ENCODE results near the gene IFT20. TPM values are rescaled to one million over a fixed set of nuclear protein-coding genes. Genes with fewer than 3 reads are reported as not detected.

Gene IFT20
- total and polyA plus RNA-seq, 10 of the 15 experiments (the other 5 are each of a cell fraction or from before 2014, with no cell fraction given): 9.4 to 38.2 (median 19.1) TPM

DNA sequence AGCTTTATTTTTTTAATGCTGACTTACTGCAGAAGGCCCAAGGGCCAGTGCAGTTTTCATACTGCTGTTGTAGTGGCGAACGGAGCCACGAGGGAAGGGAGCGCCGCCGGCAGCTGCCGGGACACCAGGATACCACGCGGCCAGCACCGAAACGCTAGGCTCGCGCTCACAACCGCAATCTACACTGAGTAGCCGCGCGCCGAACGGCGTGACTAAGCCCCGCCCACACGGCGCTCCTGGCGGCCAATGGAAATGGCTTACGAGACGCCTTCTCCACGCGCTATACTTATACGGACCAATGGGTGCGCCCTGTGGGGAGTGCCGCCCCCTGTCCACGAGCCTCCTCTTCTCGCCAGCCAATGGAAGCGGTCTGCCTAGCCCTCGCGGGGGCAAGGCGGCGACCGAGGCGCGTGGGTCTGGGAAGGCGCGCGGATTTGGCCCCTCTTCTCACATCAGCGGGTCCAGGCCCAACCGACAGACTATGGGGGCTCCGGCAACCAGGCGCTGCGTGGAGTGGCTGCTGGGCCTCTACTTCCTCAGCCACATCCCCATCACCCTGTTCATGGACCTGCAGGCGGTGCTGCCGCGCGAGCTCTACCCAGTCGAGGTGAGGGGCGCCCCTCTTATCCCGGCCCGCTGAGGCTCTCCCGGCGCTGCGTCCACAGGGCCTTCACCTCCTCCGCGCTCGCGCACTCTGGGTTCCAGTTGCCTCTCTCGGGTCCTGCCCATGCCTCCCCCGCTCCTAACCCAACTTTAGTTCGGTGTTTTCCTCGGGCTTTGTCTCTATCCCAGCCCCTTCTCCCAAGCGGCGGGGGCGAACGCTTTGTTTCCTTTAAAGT is 16.3 kb downstream of the IFT20 start, which contains the start of gene TMEM97 (continued):
- TF ChIP-seq FOXM1 (IDR thresholded peaks at IDR 0.05; ENCODE audit: low read depth, low read length) (no peak), RELA (IDR thresholded peaks at IDR 0.05; ENCODE audit: borderline replicate concordance, partially characterized antibody) (no peak), PAX5 (IDR thresholded peaks at IDR 0.05; ENCODE audit: borderline replicate concordance, low read depth, low read length) (no peak), MTA2 (IDR thresholded peaks at IDR 0.05; ENCODE audit: low read depth) (no peak), SRF (IDR thresholded peaks at IDR 0.05; ENCODE audit: low read depth in 2 of 2, low read length in 2 of 2) (no peak), SREBF2 (IDR thresholded peaks at IDR 0.05; ENCODE audit: low read length) (peak; percentile 33; the same call in 1 of the 2 replicates), POLR2A (IDR thresholded peaks at IDR 0.05; ENCODE audit: low read depth, low read length) (peak; percentile 83), MYC (IDR thresholded peaks at IDR 0.05; ENCODE audit: insufficient read depth, insufficient read length, insufficient replicate concordance, low read length, severe bottlenecking) (peak; percentile 20), FOS (IDR thresholded peaks at IDR 0.05; ENCODE audit: borderline replicate concordance, extremely low read depth, insufficient read length) (peak; percentile 47), HCFC1 (IDR thresholded peaks at IDR 0.05; ENCODE audit: low read length) (no peak)
- TF ChIP-seq, protein P1, sequence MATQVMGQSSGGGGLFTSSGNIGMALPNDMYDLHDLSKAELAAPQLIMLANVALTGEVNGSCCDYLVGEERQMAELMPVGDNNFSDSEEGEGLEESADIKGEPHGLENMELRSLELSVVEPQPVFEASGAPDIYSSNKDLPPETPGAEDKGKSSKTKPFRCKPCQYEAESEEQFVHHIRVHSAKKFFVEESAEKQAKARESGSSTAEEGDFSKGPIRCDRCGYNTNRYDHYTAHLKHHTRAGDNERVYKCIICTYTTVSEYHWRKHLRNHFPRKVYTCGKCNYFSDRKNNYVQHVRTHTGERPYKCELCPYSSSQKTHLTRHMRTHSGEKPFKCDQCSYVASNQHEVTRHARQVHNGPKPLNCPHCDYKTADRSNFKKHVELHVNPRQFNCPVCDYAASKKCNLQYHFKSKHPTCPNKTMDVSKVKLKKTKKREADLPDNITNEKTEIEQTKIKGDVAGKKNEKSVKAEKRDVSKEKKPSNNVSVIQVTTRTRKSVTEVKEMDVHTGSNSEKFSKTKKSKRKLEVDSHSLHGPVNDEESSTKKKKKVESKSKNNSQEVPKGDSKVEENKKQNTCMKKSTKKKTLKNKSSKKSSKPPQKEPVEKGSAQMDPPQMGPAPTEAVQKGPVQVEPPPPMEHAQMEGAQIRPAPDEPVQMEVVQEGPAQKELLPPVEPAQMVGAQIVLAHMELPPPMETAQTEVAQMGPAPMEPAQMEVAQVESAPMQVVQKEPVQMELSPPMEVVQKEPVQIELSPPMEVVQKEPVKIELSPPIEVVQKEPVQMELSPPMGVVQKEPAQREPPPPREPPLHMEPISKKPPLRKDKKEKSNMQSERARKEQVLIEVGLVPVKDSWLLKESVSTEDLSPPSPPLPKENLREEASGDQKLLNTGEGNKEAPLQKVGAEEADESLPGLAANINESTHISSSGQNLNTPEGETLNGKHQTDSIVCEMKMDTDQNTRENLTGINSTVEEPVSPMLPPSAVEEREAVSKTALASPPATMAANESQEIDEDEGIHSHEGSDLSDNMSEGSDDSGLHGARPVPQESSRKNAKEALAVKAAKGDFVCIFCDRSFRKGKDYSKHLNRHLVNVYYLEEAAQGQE (IDR thresholded peaks at IDR 0.05; ENCODE audit: low read depth, low read length): no peak
- TF ChIP-seq, protein P2, sequence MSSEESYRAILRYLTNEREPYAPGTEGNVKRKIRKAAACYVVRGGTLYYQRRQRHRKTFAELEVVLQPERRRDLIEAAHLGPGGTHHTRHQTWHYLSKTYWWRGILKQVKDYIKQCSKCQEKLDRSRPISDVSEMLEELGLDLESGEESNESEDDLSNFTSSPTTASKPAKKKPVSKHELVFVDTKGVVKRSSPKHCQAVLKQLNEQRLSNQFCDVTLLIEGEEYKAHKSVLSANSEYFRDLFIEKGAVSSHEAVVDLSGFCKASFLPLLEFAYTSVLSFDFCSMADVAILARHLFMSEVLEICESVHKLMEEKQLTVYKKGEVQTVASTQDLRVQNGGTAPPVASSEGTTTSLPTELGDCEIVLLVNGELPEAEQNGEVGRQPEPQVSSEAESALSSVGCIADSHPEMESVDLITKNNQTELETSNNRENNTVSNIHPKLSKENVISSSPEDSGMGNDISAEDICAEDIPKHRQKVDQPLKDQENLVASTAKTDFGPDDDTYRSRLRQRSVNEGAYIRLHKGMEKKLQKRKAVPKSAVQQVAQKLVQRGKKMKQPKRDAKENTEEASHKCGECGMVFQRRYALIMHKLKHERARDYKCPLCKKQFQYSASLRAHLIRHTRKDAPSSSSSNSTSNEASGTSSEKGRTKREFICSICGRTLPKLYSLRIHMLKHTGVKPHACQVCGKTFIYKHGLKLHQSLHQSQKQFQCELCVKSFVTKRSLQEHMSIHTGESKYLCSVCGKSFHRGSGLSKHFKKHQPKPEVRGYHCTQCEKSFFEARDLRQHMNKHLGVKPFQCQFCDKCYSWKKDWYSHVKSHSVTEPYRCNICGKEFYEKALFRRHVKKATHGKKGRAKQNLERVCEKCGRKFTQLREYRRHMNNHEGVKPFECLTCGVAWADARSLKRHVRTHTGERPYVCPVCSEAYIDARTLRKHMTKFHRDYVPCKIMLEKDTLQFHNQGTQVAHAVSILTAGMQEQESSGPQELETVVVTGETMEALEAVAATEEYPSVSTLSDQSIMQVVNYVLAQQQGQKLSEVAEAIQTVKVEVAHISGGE (CRISPR knock-in tag; IDR thresholded peaks at IDR 0.05): no peak
- TF ChIP-seq, protein P3, sequence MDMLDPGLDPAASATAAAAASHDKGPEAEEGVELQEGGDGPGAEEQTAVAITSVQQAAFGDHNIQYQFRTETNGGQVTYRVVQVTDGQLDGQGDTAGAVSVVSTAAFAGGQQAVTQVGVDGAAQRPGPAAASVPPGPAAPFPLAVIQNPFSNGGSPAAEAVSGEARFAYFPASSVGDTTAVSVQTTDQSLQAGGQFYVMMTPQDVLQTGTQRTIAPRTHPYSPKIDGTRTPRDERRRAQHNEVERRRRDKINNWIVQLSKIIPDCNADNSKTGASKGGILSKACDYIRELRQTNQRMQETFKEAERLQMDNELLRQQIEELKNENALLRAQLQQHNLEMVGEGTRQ (IDR thresholded peaks at IDR 0.05; ENCODE audit: borderline replicate concordance, low read depth, low read length): no peak; the same call in 1 of the 2 replicates
- TF ChIP-seq, protein P4, sequence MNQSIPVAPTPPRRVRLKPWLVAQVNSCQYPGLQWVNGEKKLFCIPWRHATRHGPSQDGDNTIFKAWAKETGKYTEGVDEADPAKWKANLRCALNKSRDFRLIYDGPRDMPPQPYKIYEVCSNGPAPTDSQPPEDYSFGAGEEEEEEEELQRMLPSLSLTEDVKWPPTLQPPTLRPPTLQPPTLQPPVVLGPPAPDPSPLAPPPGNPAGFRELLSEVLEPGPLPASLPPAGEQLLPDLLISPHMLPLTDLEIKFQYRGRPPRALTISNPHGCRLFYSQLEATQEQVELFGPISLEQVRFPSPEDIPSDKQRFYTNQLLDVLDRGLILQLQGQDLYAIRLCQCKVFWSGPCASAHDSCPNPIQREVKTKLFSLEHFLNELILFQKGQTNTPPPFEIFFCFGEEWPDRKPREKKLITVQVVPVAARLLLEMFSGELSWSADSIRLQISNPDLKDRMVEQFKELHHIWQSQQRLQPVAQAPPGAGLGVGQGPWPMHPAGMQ (IDR thresholded peaks at IDR 0.05; ENCODE audit: borderline replicate concordance): no peak
- TF ChIP-seq, protein P5, sequence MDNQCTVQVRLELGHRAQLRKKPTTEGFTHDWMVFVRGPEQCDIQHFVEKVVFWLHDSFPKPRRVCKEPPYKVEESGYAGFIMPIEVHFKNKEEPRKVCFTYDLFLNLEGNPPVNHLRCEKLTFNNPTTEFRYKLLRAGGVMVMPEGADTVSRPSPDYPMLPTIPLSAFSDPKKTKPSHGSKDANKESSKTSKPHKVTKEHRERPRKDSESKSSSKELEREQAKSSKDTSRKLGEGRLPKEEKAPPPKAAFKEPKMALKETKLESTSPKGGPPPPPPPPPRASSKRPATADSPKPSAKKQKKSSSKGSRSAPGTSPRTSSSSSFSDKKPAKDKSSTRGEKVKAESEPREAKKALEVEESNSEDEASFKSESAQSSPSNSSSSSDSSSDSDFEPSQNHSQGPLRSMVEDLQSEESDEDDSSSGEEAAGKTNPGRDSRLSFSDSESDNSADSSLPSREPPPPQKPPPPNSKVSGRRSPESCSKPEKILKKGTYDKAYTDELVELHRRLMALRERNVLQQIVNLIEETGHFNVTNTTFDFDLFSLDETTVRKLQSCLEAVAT (IDR thresholded peaks at IDR 0.05): peak; percentile 71; the same call in 1 of the 2 replicates
